ENCODE data around the gene ULK2.

Gene ULK2

GRCh38 chr17:19744922-19745757 is 122.6 kb downstream of the ULK2 start:
- DNase-seq: peak; percentile 63 to 89

GRCh38 chr17:19744492-19744891 is 123.2 kb downstream of the ULK2 start:
- DNase-seq: no peak

GRCh38 chr17:19743101-19744100 is 124.3 kb downstream of the ULK2 start:
- no peak for DNase-seq

GRCh38 chr17:19742495-19742894 is 125.2 kb downstream of the ULK2 start:
- DNase-seq: no peak

GRCh38 chr17:19741832-19742457 is 125.8 kb downstream of the ULK2 start:
- no peak for DNase-seq

- no peak for DNase-seq
Observed at GRCh38 chr17:19740933-19741332, 126.8 kb downstream of the ULK2 start.

- no peak for DNase-seq
Observed at GRCh38 chr17:19739241-19740201, 128.2 kb downstream of the ULK2 start.

- no peak for DNase-seq
Observed at GRCh38 chr17:19738757-19739156, 129.0 kb downstream of the ULK2 start.

- DNase-seq: no peak
Observed at GRCh38 chr17:19738073-19738449, 129.7 kb downstream of the ULK2 start.

GRCh38 chr17:19737305-19738072 is 130.2 kb downstream of the ULK2 start:
- DNase-seq: no peak

- no peak for DNase-seq
Observed at GRCh38 chr17:19736071-19736470, 131.7 kb downstream of the ULK2 start.

GRCh38 chr17:19733953-19734526 is 133.7 kb downstream of the ULK2 start:
- no peak for DNase-seq

GRCh38 chr17:19731626-19732025 is 136.1 kb downstream of the ULK2 start:
- no peak for DNase-seq

GRCh38 chr17:19730843-19731242 is 136.9 kb downstream of the ULK2 start:
- DNase-seq: peak; percentile 47 to 48

GRCh38 chr17:19729900-19730299 is 137.8 kb downstream of the ULK2 start:
- DNase-seq: no peak

GRCh38 chr17:19728084-19728495 is 139.6 kb downstream of the ULK2 start:
- peak; percentile 46 to 49 for DNase-seq

GRCh38 chr17:19727501-19728078 is 140.1 kb downstream of the ULK2 start:
- peak; percentile 81 to 94 for DNase-seq

- peak; percentile 91 to 96 for DNase-seq
Observed at GRCh38 chr17:19726631-19727376, 140.9 kb downstream of the ULK2 start.

- DNase-seq: peak; percentile 81 to 89
Observed at GRCh38 chr17:19725486-19725885, 142.2 kb downstream of the ULK2 start.
